Smooth muscle cell (in vitro differentiated cells): ENCODE results near the gene AFAP1. TPM values are rescaled to one million over a fixed set of nuclear protein-coding genes. Genes with fewer than 3 reads are reported as not detected.

Experiments used
- DNase-seq: peaks from one replicate; lab custom pipeline; 2025; ENCODE audit not compliant: unreplicated experiment; lab: John Stamatoyannopoulos, UW
- H2AFZ ChIP-seq: fragments of 200-600 bp; sonication (generic); 2 replicates; pipeline ENCODE4 v1.6.0; 2016; ENCODE audit warnings: antibody characterized with exemption, low read depth, mild to moderate bottlenecking
- H3F3A ChIP-seq: fragments of 200-600 bp; sonication (generic); 2 replicates; pipeline ENCODE4 v1.6.0; 2017; ENCODE audit warnings: antibody characterized with exemption, low read depth
- H3K27ac ChIP-seq: fragments of 200-600 bp; sonication (generic); 2 replicates; pipeline ENCODE4 v1.5.1; 2016; ENCODE audit warnings: low read depth, mild to moderate bottlenecking
- H3K27me3 ChIP-seq: fragments of 200-600 bp; sonication (generic); 2 replicates; pipeline ENCODE4 v1.6.1; 2016; ENCODE audit warnings: low read depth, mild to moderate bottlenecking
- H3K36me3 ChIP-seq: fragments of 200-600 bp; sonication (generic); 2 replicates; pipeline ENCODE4 v1.5.1; 2016; ENCODE audit warnings: low read depth
- H3K4me1 ChIP-seq: fragments of 200-600 bp; sonication (generic); 2 replicates; pipeline ENCODE4 v1.5.1; 2016; ENCODE audit warnings: low read depth
- H3K4me2 ChIP-seq: fragments of 200-600 bp; sonication (generic); 2 replicates; pipeline ENCODE4 v1.6.0; 2016; ENCODE audit warnings: mild to moderate bottlenecking
- H3K4me3 ChIP-seq: fragments of 200-600 bp; sonication (generic); 2 replicates; pipeline ENCODE4 v1.5.1; 2016; ENCODE audit warnings: mild to moderate bottlenecking
- H3K79me2 ChIP-seq: fragments of 200-600 bp; sonication (generic); 2 replicates; pipeline ENCODE4 v1.6.0; 2016; ENCODE audit warnings: low read depth, mild to moderate bottlenecking
- H3K9ac ChIP-seq: fragments of 200-600 bp; sonication (generic); 2 replicates; pipeline ENCODE4 v1.6.0; 2016; ENCODE audit warnings: low read depth
- H3K9me3 ChIP-seq: fragments of 200-600 bp; sonication (generic); replicated peaks from 2 replicates; pipeline ENCODE4 v1.5.1; 2016; ENCODE audit warnings: low read depth
- H4K20me1 ChIP-seq: fragments of 200-600 bp; sonication (generic); 2 replicates; pipeline ENCODE4 v1.6.0; 2016; ENCODE audit warnings: low read depth
- CTCF ChIP-seq: fragments of 200-600 bp; sonication (generic); IDR thresholded peaks from 2 replicates; pipeline ENCODE4 v1.5.1; 2017; ENCODE audit warnings: borderline replicate concordance, mild to moderate bottlenecking, antibody characterized with exemption; ENCODE audit not compliant: insufficient read depth, poor library complexity, severe bottlenecking
- whole genome bisulfite sequencing: methylation state at CpG from one replicate; pipeline ENCODE4 v1.1.7; 2016; ENCODE audit warnings: low lambda C conversion rate; 5-methylcytosine and 5-hydroxymethylcytosine counted together
- polyA plus RNA-seq: library from polyadenylated mRNA; unstranded; fragments of >200 nt; fragmentation: Nextera tagmentation; extraction: Ambion mirVana; gene quantifications from 2 replicates; pipeline ENCODE4 v1.2.1, GENCODE V29; 2016
- total RNA-seq: library from RNA; depleted of rRNA; stranded (reverse); fragments of >200 nt; gene quantifications from 2 replicates; pipeline ENCODE4 v1.2.3, GENCODE V29; 2014

AFAP1 gene
- total and polyA plus RNA-seq, 2 experiments from 2014 or later: 12.6 to 24.8 TPM

- no peaks in the 10 kb centered on the region for H3K9me3 ChIP-seq
- no peak overlapping the region for H3K4me3 ChIP-seq
- H2AFZ ChIP-seq: no peak overlapping the region
- no peak overlapping the region for H3K9ac ChIP-seq
- TF ChIP-seq CTCF: no peak
- H3K36me3 ChIP-seq: peaks cover 5% of the 10 kb centered on the region
- H3K27ac ChIP-seq: no peak overlapping the region
- no peaks in the 10 kb centered on the region for H3K79me2 ChIP-seq
- peaks cover 23% of the 10 kb centered on the region for H4K20me1 ChIP-seq
- DNase-seq: no peak
- H3K4me1 ChIP-seq: peaks cover 12% of the 10 kb centered on the region
- WGBS: 88% methylated on average over 15 of the region's 15 CpGs
- H3K4me2 ChIP-seq: no peak overlapping the region
- no peaks in the 10 kb centered on the region for H3K27me3 ChIP-seq
- H3F3A ChIP-seq: peaks cover 1% of the 10 kb centered on the region
Observed at GRCh38 chr4:7814451-7814850, 125.2 kb downstream of the AFAP1 start.

- peaks cover 7% of the 10 kb centered on the region for H3F3A ChIP-seq
- H4K20me1 ChIP-seq: peaks cover 23% of the 10 kb centered on the region
- no peaks in the 10 kb centered on the region for H3K27me3 ChIP-seq
- H3K79me2 ChIP-seq: no peaks in the 10 kb centered on the region
- H3K36me3 ChIP-seq: peaks cover 6% of the 10 kb centered on the region
- no peak for DNase-seq
- H3K4me1 ChIP-seq: peaks cover 12% of the 10 kb centered on the region
- no peak overlapping the region for H2AFZ ChIP-seq
- H3K27ac ChIP-seq: no peak overlapping the region
- no peak for TF ChIP-seq CTCF
- H3K9me3 ChIP-seq: no peaks in the 10 kb centered on the region
- H3K9ac ChIP-seq: no peak overlapping the region
- no peak overlapping the region for H3K4me3 ChIP-seq
- 55% methylated on average over 3 of the region's 3 CpGs for WGBS
- no peak overlapping the region for H3K4me2 ChIP-seq
Observed at GRCh38 chr4:7813674-7814073, 126.0 kb downstream of the AFAP1 start.

GRCh38 chr4:7812921-7813320 is 126.7 kb downstream of the AFAP1 start:
- Histone ChIP-seq H4K20me1 (peaks cover 23% of the 10 kb centered on the region), H3K9ac (no peak overlapping the region), H3K27ac (no peak overlapping the region), H3K36me3 (peaks cover 14% of the 10 kb centered on the region), H3K27me3 (no peaks in the 10 kb centered on the region), H2AFZ (no peak overlapping the region), H3F3A (peaks cover 13% of the 10 kb centered on the region), H3K9me3 (no peaks in the 10 kb centered on the region), H3K79me2 (no peaks in the 10 kb centered on the region), H3K4me2 (no peak overlapping the region), H3K4me3 (no peak overlapping the region), H3K4me1 (peaks cover 12% of the 10 kb centered on the region)
- 65% methylated on average over 5 of the region's 5 CpGs for WGBS
- no peak for TF ChIP-seq CTCF
- no peak for DNase-seq

- peaks cover 13% of the 10 kb centered on the region for H3F3A ChIP-seq
- peaks cover 23% of the 10 kb centered on the region for H4K20me1 ChIP-seq
- no peaks in the 10 kb centered on the region for H3K79me2 ChIP-seq
- H3K4me1 ChIP-seq: peaks cover 9% of the 10 kb centered on the region
- peaks cover 19% of the 10 kb centered on the region for H3K36me3 ChIP-seq
- DNase-seq: no peak
- no peak overlapping the region for H2AFZ ChIP-seq
- no peak overlapping the region for H3K4me2 ChIP-seq
- H3K27ac ChIP-seq: no peak overlapping the region
- WGBS: 94% methylated on average over 18 of the region's 18 CpGs
- H3K9ac ChIP-seq: no peak overlapping the region
- TF ChIP-seq CTCF: no peak
- H3K9me3 ChIP-seq: no peaks in the 10 kb centered on the region
- no peaks in the 10 kb centered on the region for H3K27me3 ChIP-seq
- no peak overlapping the region for H3K4me3 ChIP-seq
Observed at GRCh38 chr4:7812231-7812857, 127.3 kb downstream of the AFAP1 start.
